ENCODE data around the gene UBR1. TPM values are rescaled to one million over a fixed set of nuclear protein-coding genes. Genes with fewer than 3 reads are reported as not detected.
"Not testable (repeated sequence)": the region's sequence is repeated elsewhere in the genome, so short reads cannot be mapped to it uniquely, and the experiment has no call there.

UBR1 gene
- total RNA-seq, 2 experiments from 2014 or later: 27.8 to 31.8 TPM

- H3K36me3 Mint-ChIP-seq (ENCODE audit: low read depth); H3K27me3 Mint-ChIP-seq; H3K4me1 Mint-ChIP-seq; H3K27ac Mint-ChIP-seq; H3K9me3 Mint-ChIP-seq; H3K4me3 Mint-ChIP-seq; CTCF ChIA-PET; POLR2A ChIA-PET; DNase-seq: not testable (repeated sequence)
Observed at GRCh38 chr15:42893911-42894310, 211.9 kb downstream of the UBR1 start.

Other genes starting within 250 kb of the UBR1 start
- 10 to 100 TPM; 12.1 to 12.3 TPM for gene TTBK2, start 185.3 kb downstream of the UBR1 start, total RNA-seq
- 10 to 100 TPM; 15.3 to 18.5 TPM for gene TMEM62, start 27.5 kb upstream of the UBR1 start, total RNA-seq
- gene CCNDBP1, start 79.4 kb upstream of the UBR1 start, total RNA-seq: 10 to 100 TPM; 65.8 to 72.5 TPM
- gene EPB42, start 115.0 kb upstream of the UBR1 start, total RNA-seq: not detected
- not detected for gene TGM5, start 160.9 kb upstream of the UBR1 start, total RNA-seq
- gene TGM7, start 196.2 kb upstream of the UBR1 start, total RNA-seq: not detected
- 10 to 100 TPM; 10.5 to 12.6 TPM for gene LCMT2, start 224.5 kb upstream of the UBR1 start, total RNA-seq